ENCODE measurements around the gene HEPHL1.
A peak's percentile ranks its signal among the peaks of the same experiment; 100 is the strongest.
"Not testable (repeated sequence)": the region's sequence is repeated elsewhere in the genome, so short reads cannot be mapped to it uniquely, and the experiment has no call there.

The HEPHL1 gene

DNA sequence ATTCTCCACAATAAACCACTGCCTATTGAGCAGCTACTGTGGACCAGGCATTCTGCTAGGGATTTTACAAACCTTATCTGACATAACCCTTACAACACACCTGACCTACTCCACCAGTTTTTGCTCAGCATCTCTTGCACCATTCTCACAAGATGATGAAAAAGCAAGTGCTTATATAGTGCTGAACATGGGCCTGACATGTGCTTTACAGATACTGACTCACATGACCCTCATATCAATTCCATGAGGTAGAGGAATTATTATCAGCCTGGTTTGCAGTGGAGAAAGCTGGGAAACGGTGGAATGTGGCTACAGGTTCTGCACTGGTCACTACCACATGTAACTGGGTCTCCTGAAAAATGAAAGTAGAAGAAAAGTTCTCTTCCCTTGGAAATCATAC lies 69.9 kb downstream of the HEPHL1 start:
- DNase-seq = no peak

GRCh38 chr11:94100253-94100652 lies 79.1 kb downstream of the HEPHL1 start:
- peak; percentile 51 for DNase-seq

DNA sequence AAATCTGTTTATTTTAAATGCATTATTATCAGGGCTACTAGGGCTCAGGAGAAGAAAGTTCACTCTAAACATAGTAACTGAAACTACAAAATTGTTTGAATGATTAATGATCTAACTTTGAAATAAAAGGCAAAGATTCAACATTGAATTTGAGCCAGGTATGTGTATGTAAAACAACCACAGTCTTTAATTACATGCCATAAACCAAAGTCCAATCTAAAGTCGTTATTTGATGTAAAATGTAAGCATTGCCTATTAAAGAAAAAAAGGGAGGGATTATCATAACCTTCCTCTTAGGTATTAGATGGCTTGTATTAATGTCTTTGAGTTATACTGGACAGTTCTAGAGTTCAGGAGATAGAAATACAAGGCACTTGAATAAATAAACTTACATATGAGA lies 82.3 kb downstream of the HEPHL1 start:
- DNase-seq = no peak

DNA sequence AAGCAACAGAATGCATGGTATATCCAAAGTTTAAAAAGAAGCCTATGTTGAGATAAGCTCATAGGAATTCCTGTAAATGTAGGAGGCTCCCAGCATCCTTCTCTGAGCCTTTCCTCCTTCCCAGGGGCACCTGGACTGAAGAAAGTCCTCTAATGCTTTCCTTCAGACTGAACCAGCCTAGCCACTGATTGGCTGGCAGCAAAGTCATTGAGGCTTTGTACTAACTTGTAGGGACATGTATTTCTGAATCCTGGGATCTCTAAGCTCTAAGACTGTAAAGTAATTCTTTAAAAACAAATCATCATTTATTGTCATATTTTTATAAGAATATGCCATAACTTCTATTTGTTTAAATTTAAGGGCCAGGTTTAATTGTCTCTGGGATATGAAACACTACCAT lies 83.6 kb downstream of the HEPHL1 start:
- no peak for DNase-seq

- DNase-seq = no peak
These were observed 85.6 kb downstream of the HEPHL1 start for GRCh38 chr11:94106716-94107115.

DNA sequence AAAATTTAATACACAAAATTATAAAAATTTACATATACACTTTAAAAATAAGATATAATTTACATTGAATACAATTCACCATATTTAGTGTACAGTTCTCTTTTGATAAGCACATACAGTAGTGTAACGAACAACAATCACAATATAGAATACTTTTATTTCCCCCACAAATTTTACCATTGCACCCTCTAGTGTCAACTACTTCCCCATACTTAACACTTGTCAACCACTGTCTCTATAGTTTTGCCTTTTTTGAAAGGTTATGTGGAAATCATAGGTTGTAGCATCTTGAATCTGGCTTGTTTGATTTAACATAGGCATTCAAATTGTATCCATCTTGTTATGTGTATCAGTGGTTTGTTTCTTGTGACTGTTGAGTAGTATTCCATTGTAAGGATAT lies 86.2 kb downstream of the HEPHL1 start:
- DNase-seq = no peak

DNA sequence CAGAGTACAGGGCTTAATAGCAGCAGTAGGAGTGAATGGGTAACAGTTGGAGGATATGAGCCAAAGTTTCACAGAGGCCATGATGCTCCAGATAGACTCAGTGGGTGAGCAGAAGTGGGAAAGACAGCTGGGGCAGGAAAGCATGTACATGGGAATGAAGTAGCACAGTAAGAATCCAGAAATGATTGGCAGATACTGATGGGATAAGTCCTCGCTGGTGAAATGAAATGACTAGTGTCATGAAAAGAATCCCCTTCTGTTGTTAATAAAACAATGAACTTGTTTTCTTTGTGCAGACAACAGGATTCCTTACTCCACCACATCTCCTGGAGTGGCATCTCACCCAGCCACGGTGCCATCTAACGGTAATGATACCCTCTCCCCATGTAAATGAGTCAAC lies 90.1 kb downstream of the HEPHL1 start:
- DNase-seq = no peak

GRCh38 chr11:94111660-94112059 lies 90.5 kb downstream of the HEPHL1 start:
- DNase-seq = no peak

GRCh38 chr11:94112206-94112953 lies 91.2 kb downstream of the HEPHL1 start:
- no peak for DNase-seq

GRCh38 chr11:94117197-94117574 lies 96.0 kb downstream of the HEPHL1 start:
- DNase-seq = no peak

GRCh38 chr11:94117871-94118270 lies 96.7 kb downstream of the HEPHL1 start:
- DNase-seq = no peak

- DNase-seq = not testable (repeated sequence)
These were observed 98.5 kb downstream of the HEPHL1 start for GRCh38 chr11:94119676-94120075.

DNA sequence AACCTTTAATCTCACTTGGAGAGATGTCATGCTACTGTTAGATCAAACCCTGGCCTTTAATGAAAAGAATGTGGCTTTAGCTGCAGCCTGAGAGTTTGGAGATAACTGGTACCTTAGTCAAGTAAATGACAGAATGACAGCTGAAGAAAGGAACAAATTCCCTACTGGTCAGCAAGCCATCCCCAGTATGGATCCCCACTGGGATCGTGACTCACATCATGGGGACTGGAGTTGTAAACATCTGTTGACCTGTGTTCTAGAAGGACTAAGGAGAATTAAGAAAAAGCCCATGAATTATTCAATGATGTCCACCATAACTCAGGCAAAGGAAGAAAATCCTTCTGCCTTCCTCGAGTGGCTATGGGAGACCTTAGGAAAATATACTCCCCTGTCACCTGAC lies 99.4 kb downstream of the HEPHL1 start:
- not testable (repeated sequence) for DNase-seq

GRCh38 chr11:94120946-94121345 lies 99.8 kb downstream of the HEPHL1 start:
- DNase-seq = no peak

- DNase-seq = no peak
These were observed 104.4 kb downstream of the HEPHL1 start for GRCh38 chr11:94125407-94126115.

DNA sequence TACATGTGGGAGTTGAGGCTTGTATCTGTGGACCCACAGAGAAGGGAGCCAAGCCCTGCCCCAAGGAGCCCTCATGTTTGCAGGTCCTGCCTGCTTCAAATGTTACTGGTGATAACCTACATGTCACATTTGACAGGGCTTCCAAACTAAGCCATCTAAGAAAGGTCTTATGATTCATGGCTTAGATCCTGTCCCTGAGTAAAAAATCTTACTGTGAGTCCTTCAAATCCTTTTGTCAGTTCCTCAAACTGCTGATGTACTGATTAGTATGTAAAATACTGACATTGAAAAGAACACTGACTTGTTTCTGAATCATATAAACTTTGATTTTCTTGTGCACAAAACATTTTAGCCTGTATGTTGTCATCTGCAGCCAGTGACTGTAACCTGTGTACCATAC lies 106.5 kb downstream of the HEPHL1 start:
- no peak for DNase-seq

DNA sequence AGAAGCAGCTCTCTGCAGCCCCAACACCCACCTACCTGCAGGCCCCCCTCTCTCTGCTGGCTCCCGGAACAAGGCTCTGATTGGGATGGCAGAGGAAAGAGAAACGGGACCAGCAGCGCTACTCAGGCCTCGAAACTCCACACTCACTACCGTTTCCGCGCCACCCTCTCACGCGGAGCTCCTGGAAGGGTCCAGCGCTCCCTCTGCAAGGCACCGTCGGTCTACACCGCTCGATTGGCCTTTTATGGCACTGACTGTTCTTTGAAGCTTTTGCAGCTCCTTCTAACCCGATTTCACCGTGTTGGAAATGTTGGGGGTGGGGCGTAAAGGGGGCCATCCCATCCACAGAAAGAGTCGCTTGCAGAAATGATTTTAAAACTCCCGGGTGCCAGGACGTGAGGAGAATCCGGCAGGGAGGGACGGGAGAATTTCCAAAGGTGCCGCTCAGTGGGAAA lies 107.2 kb downstream of the HEPHL1 start:
- DNase-seq = peak; percentile 11

DNA sequence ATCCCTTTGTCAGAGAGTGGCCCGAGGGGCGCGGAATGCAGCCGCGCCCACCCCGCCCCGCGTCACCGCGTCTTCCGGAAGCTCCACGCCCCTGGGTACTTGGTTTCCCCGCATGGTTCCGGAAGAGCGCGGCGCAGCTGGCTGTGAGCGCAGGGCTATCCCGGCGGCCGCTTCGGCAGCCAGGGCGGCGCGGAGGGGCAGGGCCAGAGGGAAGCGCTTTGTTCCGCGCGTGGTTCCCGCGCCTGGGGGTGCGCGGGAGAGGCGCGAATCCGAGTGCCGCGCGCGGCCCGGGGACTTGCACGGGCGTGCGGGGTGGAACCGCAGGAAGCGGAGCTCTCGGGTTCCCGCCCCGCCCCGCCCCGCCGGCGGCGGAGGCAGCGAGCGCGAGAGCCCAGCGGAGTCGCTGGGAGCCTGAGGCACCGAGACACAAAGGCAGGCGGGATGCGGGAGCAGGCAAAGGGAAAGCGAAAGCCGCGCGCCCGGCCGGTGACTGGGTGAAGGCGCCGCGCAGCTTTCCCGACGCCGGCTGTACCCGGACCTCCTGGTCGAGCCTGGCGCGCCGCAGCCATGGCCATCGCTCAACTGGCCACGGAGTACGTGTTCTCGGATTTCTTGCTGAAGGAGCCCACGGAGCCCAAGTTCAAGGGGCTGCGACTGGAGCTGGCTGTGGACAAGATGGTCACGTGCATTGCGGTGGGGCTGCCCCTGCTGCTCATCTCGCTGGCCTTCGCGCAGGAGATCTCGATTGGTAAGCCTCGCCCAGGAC lies 107.8 kb downstream of the HEPHL1 start, which contains the start of gene PANX1:
PANX1 (plus strand) TSS at position 96 of the 766 bp plus-strand sequence; CDS start at position 568, 472 bp downstream.
- DNase-seq = peak; percentile 80

DNA sequence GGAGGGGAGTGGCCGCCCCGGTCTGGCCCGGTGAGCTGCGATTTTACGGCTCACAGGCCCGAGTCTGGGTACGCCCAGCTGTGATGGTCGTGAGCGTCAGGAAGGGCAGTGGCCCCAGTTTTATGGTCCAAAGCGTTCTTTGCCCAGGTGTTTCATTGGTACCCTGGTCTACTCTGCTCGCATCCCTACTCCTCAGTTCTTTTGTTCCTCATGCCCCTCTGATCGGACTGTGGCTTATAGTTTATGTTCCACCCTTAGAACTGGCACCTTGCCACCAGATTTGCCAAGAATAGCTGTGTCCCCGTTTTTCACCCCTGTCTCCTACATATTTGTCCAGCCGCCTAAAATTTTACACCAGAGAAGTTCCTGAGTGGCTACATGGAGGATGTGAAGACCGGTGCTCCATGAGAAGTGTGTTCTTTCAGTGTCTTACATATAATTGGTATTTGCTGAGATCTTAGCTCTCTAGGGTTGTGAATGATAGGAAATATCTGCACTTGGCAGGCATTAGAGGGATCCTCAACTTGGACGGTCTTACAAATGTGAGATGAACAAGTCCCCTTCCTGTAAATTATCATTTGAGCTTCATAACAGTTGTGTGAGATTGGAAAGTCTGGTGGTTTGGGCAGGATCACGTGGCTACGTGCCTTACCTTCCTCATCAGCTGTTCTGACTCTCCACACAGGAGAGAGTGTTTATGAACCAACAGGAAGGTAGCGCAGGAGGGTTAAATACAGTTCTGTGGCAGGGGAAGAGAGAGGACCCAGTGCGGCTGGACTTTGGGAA lies 108.6 kb downstream of the HEPHL1 start:
- no peak for DNase-seq

DNA sequence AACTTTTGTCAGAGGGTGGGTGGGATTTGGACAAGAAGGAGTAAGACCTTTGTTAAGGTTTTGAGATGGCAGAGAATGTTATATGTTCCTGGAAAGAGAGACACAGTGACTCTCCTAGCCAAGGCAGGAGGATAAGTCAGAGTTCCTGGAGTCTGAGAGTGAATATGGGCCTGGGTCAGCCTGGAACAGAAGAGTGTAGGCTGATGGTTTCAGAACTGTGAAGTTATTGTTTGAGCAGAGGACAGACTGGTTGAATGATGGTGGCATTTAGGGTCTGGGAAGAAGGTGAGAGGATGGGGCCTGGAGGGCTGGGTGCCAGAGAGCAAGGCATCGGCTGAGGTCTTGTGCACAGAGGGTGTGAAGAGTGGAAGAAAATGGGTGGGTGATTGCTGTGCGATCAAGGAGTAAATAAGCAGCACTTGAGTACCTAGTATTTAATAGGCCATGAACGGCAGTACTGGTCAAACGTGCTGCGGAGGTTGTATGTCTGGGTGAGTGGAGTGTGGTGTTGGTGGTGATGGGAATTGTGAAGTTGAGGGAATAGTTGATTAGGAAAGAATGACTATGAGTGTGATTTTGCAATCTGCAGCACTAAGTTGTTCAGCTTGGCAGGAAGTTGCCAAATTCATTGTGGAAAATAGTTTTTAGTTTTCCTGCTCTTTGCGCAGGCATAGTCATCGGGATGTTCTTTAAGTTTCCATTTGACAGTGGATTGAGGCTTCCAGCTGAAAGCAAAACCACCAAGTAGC lies 109.3 kb downstream of the HEPHL1 start:
- DNase-seq = no peak

DNA sequence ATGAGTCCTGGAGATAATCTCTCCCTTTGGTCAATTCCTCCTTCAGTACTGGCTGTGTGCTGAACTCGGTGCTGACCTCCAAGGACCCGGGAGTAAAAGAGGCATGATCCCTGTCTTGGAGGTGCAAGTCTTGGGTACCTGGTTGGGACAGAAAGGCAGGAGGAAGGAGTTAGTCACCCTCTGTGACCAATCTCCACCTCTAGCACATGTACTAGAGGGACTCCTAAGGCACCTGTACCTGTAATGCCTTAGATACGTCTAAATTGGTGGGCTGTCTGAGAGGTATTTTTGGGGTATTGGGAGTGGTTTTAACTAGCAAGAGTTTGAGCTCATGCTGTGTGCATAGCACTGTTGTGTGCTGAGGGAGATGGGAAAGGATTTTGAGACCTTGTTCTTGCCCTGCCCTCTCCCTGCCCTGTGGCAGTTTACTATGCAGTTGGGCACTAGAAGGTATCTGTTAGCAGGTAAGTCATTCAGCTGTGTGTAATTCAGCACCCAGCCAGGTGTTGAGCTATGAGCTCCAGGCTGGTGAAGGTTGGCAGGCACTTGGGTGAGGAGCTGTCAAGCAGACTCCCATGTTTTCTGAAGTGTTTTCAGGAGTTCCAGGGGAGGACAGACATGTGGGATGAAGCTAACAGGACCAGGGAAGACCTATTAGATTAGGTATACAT lies 110.0 kb downstream of the HEPHL1 start:
- DNase-seq = peak; percentile 1
